ENCODE data around the gene IL34. TPM values are rescaled to one million over a fixed set of nuclear protein-coding genes. Genes with fewer than 3 reads are reported as not detected.

IL34 gene
- total RNA-seq, 1 experiment from 2014 or later, result 0.35 TPM

DNA sequence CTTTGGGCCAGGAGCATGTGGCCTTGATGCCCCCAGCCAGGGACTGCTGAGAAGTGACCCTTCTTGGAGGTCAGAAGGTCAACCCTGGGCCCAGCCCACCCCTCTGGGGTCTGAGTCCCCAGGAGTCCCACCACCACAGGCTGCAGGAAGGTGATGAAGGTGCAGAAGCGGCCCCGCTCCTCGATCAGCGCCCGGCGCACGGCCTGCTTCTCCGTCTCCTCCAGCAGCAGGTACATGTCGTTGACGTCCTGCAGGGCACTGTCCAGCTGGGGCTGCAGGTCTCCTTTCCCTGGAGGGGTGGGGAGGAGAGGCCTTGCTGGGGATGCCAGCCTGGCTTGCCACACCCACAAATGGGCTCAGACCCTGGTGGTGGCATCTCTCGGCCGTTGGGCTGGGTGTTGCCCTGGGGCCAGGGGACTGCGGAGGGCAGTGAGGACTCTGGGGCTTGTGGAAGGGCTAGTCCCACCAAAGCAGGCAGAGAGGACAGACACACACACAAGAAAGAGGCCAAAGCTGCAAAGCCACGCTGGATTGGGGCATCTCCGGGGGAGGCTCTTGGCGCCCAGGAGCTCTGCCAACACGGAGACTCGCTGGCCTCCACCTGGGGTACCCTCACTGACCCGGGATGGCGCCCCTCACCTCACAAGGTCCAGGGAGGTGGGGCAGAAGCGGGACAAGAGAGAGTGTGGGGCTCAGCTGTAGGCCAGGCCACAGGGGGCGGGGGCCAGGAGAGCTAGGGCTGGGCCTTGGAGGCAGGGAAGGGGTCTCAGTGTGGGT lies 31.9 kb downstream of the IL34 start:
- intact Hi-C loops (cut with micrococcal nuclease; ENCODE audit: unreplicated experiment), result no loop called here
- Mint-ChIP-seq H3K4me1 (ENCODE audit: low read depth, unreplicated experiment) (no peaks in the 10 kb centered on the region), H3K36me3 (ENCODE audit: insufficient read depth, unreplicated experiment) (peaks cover 25% of the 10 kb centered on the region), H3K27me3 (ENCODE audit: unreplicated experiment) (no peaks in the 10 kb centered on the region), H3K27ac (ENCODE audit: unreplicated experiment) (no peak overlapping the region), H3K4me3 (ENCODE audit: low read depth, unreplicated experiment) (no peak overlapping the region), H3K9me3 (ENCODE audit: low read depth, unreplicated experiment) (no peaks in the 10 kb centered on the region)
- TF ChIP-seq CTCF (IDR thresholded peaks at IDR 0.05; ENCODE audit: unreplicated experiment), result no peak
- DNase-seq, result no peak
- BruUV-seq (replicated peaks), result no TSS peak
- CTCF ChIA-PET, result interaction anchor here (1.1 to 1.9 kb wide), 2 partner anchors 9 to 93 kb away, joined by 3 to 5 read pairs; no protein-coding TSS in a partner anchor

- Mint-ChIP-seq H3K36me3 (ENCODE audit: insufficient read depth, unreplicated experiment) (peaks cover 25% of the 10 kb centered on the region), H3K27ac (ENCODE audit: unreplicated experiment) (no peak overlapping the region), H3K27me3 (ENCODE audit: unreplicated experiment) (no peaks in the 10 kb centered on the region), H3K4me1 (ENCODE audit: low read depth, unreplicated experiment) (no peaks in the 10 kb centered on the region), H3K9me3 (ENCODE audit: low read depth, unreplicated experiment) (no peaks in the 10 kb centered on the region), H3K4me3 (ENCODE audit: low read depth, unreplicated experiment) (no peak overlapping the region)
- BruUV-seq (replicated peaks), result no TSS peak
- no peak for DNase-seq
- no peak for TF ChIP-seq CTCF (IDR thresholded peaks at IDR 0.05; ENCODE audit: unreplicated experiment)
- CTCF ChIA-PET, result interaction anchor here (1.1 to 1.9 kb wide), 2 partner anchors 8 to 92 kb away, joined by 3 to 5 read pairs; no protein-coding TSS in a partner anchor
- intact Hi-C loops (cut with micrococcal nuclease; ENCODE audit: unreplicated experiment), result no loop called here
These were observed 32.7 kb downstream of the IL34 start for GRCh38 chr16:70678898-70679670.

GRCh38 chr16:70679671-70680494 lies 33.5 kb downstream of the IL34 start:
- no peak for DNase-seq
- Mint-ChIP-seq H3K4me1 (ENCODE audit: low read depth, unreplicated experiment) (no peaks in the 10 kb centered on the region), H3K27me3 (ENCODE audit: unreplicated experiment) (no peaks in the 10 kb centered on the region), H3K4me3 (ENCODE audit: low read depth, unreplicated experiment) (no peak overlapping the region), H3K9me3 (ENCODE audit: low read depth, unreplicated experiment) (no peaks in the 10 kb centered on the region), H3K27ac (ENCODE audit: unreplicated experiment) (no peak overlapping the region), H3K36me3 (ENCODE audit: insufficient read depth, unreplicated experiment) (peaks cover 29% of the 10 kb centered on the region)
- intact Hi-C loops (cut with micrococcal nuclease; ENCODE audit: unreplicated experiment), result loop anchor here (10.0 kb wide), 2 partner anchors 65 to 95 kb away; no protein-coding TSS in a partner anchor
- TF ChIP-seq CTCF (IDR thresholded peaks at IDR 0.05; ENCODE audit: unreplicated experiment), result no peak
- CTCF ChIA-PET, result interaction anchor here (1.1 to 1.9 kb wide), 2 partner anchors 8 to 91 kb away, joined by 3 to 5 read pairs; no protein-coding TSS in a partner anchor
- no TSS peak for BruUV-seq (replicated peaks)
